Astrocyte (in vitro differentiated cells and primary cell): ENCODE measurements around the gene NPIPA5.
"Not testable (repeated sequence)": the region's sequence is repeated elsewhere in the genome, so short reads cannot be mapped to it uniquely, and the experiment has no call there.

Source experiments
- EZH2 ChIP-seq: IDR thresholded peaks from 2 replicates; pipeline ENCODE4 v1.6.1; 2012; ENCODE audit warnings: mild to moderate bottlenecking, low read length, inconsistent platforms; ENCODE audit not compliant: insufficient read depth
- TF ChIP-seq, protein P1 (sequence below): IDR thresholded peaks from 2 replicates; pipeline ENCODE4 v1.5.1; 2011; ENCODE audit warnings: low read depth, mild to moderate bottlenecking, inconsistent platforms, low read length, moderate library complexity; ENCODE audit not compliant: insufficient read depth

DNA sequence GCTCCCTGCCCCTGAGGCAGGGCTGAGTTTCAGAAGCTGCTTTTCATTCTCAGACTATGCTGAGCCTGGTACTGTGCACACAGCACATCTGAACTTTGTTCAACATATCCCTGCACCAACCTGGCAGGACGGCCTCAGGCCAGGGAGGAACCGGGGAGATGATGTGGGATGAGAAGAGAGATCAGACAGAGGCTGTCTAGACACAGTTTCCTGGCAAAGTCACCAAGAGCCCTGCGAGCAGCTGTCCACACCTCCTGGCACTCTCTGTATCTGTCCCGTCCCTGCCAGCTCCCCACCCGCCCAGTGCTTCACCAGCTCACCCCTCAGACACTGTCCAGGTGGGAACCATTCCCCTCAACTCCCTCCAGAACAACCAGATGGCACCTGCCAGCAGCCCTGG, 39.1 kb downstream of the NPIPA5 start:
- TF ChIP-seq, protein P1, sequence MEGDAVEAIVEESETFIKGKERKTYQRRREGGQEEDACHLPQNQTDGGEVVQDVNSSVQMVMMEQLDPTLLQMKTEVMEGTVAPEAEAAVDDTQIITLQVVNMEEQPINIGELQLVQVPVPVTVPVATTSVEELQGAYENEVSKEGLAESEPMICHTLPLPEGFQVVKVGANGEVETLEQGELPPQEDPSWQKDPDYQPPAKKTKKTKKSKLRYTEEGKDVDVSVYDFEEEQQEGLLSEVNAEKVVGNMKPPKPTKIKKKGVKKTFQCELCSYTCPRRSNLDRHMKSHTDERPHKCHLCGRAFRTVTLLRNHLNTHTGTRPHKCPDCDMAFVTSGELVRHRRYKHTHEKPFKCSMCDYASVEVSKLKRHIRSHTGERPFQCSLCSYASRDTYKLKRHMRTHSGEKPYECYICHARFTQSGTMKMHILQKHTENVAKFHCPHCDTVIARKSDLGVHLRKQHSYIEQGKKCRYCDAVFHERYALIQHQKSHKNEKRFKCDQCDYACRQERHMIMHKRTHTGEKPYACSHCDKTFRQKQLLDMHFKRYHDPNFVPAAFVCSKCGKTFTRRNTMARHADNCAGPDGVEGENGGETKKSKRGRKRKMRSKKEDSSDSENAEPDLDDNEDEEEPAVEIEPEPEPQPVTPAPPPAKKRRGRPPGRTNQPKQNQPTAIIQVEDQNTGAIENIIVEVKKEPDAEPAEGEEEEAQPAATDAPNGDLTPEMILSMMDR, result not testable (repeated sequence)
- TF ChIP-seq EZH2, result not testable (repeated sequence)
